ENCODE measurements around the gene RNU5D-1. TPM values are rescaled to one million over a fixed set of nuclear protein-coding genes. Genes with fewer than 3 reads are reported as not detected.

Gene RNU5D-1
- total and polyA plus RNA-seq, 8 donors: not detected

DNA sequence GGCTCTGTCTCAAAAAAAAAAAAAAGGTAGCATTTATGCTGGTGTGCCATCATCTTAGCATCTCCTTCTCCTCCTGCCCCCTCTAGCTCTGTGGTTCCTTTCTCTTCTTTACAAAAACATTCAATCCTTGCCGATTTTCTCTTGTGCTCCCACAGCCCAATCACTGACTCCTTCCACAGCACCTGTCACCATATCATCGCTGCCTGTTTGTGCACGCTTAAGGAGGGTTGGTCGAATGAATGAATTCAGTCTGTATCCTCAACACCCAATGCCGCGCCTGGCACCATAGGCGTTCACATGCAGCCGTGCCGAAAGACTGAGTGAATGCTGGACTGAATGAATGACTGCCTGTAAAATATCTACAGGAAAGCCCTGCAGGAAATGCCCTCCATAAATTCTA lies 7.9 kb downstream of the RNU5D-1 start:
- no peaks in the 10 kb centered on the region for H3K4me1 ChIP-seq
- no peak overlapping the region for H3K27ac ChIP-seq
- TF ChIP-seq, protein P1, sequence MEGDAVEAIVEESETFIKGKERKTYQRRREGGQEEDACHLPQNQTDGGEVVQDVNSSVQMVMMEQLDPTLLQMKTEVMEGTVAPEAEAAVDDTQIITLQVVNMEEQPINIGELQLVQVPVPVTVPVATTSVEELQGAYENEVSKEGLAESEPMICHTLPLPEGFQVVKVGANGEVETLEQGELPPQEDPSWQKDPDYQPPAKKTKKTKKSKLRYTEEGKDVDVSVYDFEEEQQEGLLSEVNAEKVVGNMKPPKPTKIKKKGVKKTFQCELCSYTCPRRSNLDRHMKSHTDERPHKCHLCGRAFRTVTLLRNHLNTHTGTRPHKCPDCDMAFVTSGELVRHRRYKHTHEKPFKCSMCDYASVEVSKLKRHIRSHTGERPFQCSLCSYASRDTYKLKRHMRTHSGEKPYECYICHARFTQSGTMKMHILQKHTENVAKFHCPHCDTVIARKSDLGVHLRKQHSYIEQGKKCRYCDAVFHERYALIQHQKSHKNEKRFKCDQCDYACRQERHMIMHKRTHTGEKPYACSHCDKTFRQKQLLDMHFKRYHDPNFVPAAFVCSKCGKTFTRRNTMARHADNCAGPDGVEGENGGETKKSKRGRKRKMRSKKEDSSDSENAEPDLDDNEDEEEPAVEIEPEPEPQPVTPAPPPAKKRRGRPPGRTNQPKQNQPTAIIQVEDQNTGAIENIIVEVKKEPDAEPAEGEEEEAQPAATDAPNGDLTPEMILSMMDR (IDR thresholded peaks at IDR 0.05): no peak
- intact Hi-C loops (cut with DNase I): no loop called here
- no peaks in the 10 kb centered on the region for H3K27me3 ChIP-seq
- no peak for DNase-seq
- H3K9me3 ChIP-seq: no peaks in the 10 kb centered on the region
- H3K4me3 ChIP-seq: no peak overlapping the region
- FAIRE-seq: no peak
- H3K36me3 ChIP-seq: no peaks in the 10 kb centered on the region
- 84 to 89% methylated on average over 9 of the region's 9 CpGs for WGBS, 2 donors
- ATAC-seq: no peak

DNA sequence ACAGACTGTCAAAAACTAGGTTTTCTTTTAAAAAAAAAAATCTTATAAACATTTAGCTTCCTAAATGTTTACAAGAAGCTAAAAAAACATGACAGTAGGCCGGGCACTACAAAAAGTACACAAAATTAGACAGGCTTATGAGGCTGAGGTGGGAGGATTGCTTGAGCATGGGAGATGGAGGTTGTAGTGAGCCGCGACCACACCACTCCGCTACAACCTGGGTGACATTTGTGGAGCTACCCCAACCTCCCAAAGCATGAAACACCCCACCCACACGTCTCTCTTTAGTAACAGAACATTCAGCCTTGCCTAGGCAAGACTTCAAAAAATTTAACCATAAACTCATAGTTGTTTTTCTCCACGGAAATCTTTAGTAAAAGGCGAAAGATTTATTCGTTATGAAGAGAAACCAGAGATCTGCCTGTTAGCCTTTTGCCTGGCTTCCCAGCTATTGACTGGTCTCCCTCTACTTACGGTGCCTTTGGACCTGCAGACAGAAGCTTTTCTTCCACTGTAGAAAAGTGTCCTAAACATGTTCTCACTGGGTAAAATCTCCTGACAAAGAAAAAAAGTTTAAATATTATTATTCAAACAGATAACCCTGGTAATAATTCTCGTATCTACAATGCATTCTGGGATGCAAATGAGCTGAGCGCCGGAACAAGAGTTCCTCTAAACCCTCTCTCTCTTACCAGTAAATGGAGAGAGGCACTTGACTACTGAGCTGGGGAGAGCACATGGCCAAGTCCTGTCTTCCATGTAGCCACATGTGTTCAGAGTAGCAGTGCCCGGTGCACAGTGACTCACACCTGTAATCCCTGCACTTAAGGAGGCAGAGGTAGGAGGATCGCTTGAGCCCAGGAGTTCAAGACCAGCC lies 9.2 kb downstream of the RNU5D-1 start:
- TF ChIP-seq, protein P1 (IDR thresholded peaks at IDR 0.05): no peak
- H3K9me3 ChIP-seq: no peaks in the 10 kb centered on the region
- DNase-seq (peak in 2 of 6 donors; percentile 46 to 61), FAIRE-seq (no peak), ATAC-seq (peak; percentile 82 to 89 (median 85))
- WGBS, 2 donors: 32 to 41% methylated on average over 14 of the region's 14 CpGs
- H3K4me3 ChIP-seq: no peak overlapping the region
- intact Hi-C loops (cut with DNase I): no loop called here
- H3K36me3 ChIP-seq: no peaks in the 10 kb centered on the region
- peak overlapping the region; percentile 30 to 50 (median 40) for H3K27ac ChIP-seq
- H3K27me3 ChIP-seq: no peaks in the 10 kb centered on the region
- no peaks in the 10 kb centered on the region for H3K4me1 ChIP-seq

DNA sequence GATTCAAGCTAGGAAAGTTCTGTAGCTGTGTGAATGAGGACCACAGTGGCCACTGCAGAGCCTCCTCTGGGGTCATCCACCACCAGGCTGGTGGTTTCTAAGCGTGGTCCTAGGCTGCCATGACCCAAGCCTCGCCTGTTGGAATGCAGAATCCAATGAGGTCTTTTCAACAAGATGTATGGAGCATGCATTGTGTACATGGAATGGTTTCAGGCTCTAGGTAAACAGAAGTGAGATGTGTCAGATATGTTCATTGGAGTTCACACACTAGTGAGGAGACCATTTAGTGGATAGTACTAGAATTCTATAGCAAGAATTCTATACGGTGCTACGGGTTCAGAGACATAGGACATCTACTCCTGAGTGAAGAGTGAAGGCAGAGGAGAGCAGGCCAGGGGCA lies 10.7 kb downstream of the RNU5D-1 start:
- intact Hi-C loops (cut with DNase I): no loop called here
- DNase-seq: no peak
- TF ChIP-seq, protein P1 (IDR thresholded peaks at IDR 0.05): no peak
- no peaks in the 10 kb centered on the region for H3K9me3 ChIP-seq
- no peaks in the 10 kb centered on the region for H3K27me3 ChIP-seq
- no peak overlapping the region for H3K27ac ChIP-seq
- 80% methylated on average over 4 of the region's 4 CpGs for WGBS, 2 donors
- H3K4me3 ChIP-seq: no peak overlapping the region
- H3K4me1 ChIP-seq: peaks cover 0 to 3% (median 0%) of the 10 kb centered on the region in 3 donors
- H3K36me3 ChIP-seq: no peaks in the 10 kb centered on the region
- ATAC-seq: no peak
- FAIRE-seq: no peak

DNA sequence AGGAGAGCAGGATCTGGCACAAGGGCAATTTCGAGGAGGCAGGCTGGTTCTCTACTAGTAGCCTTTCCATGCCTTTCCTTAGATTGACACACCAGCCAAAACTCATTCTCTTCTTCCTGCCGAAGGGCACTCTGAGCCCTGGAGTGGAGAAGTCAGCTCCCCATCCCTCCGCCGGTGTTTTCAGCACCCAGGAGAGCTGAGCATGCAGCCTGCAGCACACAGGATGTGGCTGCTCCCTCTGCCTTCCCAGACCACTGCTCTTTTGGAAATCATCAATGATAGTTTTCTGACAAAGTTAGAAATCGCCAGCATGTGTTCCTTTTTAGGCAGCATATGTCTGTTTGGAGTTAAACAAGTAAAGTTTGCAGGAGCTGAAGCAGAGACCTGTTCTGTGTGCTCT lies 11.7 kb downstream of the RNU5D-1 start:
- FAIRE-seq (no peak), DNase-seq (no peak), ATAC-seq (no peak)
- Histone ChIP-seq H3K4me3 (no peak overlapping the region), H3K27me3 (no peaks in the 10 kb centered on the region), H3K4me1 (peaks cover 0 to 6% (median 0%) of the 10 kb centered on the region in 3 donors), H3K27ac (no peak overlapping the region), H3K9me3 (no peaks in the 10 kb centered on the region), H3K36me3 (no peaks in the 10 kb centered on the region)
- WGBS, 2 donors: 59 to 60% methylated on average over 5 of the region's 5 CpGs
- intact Hi-C loops (cut with DNase I): no loop called here
- TF ChIP-seq, protein P1 (IDR thresholded peaks at IDR 0.05): no peak

DNA sequence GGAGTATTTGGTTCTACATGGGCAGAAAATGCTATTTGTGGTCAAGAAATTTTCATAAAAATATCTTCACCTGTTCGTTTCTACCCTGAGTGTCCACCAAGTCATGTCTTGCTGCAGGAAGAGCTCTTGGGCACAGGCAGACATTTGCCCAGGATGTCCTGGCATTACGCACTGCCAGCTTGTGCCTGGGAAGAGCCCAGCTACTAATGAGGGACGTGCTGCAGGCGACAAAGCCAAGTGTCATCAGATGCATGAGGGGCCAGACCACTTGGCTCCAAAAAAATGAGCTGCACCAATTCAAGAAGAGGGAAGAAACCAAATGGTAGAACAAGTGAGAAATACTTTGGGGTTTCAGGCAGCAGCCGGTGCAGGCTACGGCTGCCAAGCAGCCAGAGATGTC lies 12.9 kb downstream of the RNU5D-1 start:
- WGBS, 2 donors: 81 to 88% methylated on average over 6 of the region's 6 CpGs
- FAIRE-seq: no peak
- Histone ChIP-seq H3K27me3 (no peaks in the 10 kb centered on the region), H3K4me1 (peaks cover 0 to 6% (median 0%) of the 10 kb centered on the region in 3 donors), H3K4me3 (no peak overlapping the region), H3K9me3 (no peaks in the 10 kb centered on the region), H3K36me3 (no peaks in the 10 kb centered on the region), H3K27ac (no peak overlapping the region)
- intact Hi-C loops (cut with DNase I): no loop called here
- DNase-seq: no peak
- TF ChIP-seq, protein P1 (IDR thresholded peaks at IDR 0.05): no peak
- no peak for ATAC-seq
